IMR-90 (cell line): ENCODE results near the gene NMNAT3. TPM values are rescaled to one million over a fixed set of nuclear protein-coding genes. Genes with fewer than 3 reads are reported as not detected.

ENCODE experiments used
- ATAC-seq: fragments of 200-7000 bp; cut with Tn5 transposase; 2 replicates; pipeline ENCODE4 v1.9.1; 2020; ENCODE audit warnings: low read depth, mild to moderate bottlenecking, moderate library complexity
- BruUV-seq: library from RNA; stranded (reverse); fragments of 400-500 nt; replicated peaks from 2 replicates; lab custom pipeline; 2021; lab: Mats Ljungman, UMichigan
- CTCF ChIA-PET: fragments of 300-600 bp; formaldehyde crosslinking; extraction: SDS; loops from one replicate; lab custom pipeline; 2021; ENCODE audit warnings: antibody characterized with exemption; lab: Yijun Ruan, JAX
- POLR2A ChIA-PET: fragments of 300-600 bp; sonication (Branson Sonifier 250); formaldehyde crosslinking; loops from one replicate; lab custom pipeline; 2022; ENCODE audit warnings: antibody characterized with exemption; ENCODE audit not compliant: unreplicated experiment; lab: Charles Lee
- DNase-seq: peaks from one replicate; pipeline ENCODE4 v3.0.0; 2013
- H2AFZ ChIP-seq: replicated peaks from 2 replicates; pipeline ENCODE3; 2013; ENCODE audit warnings: low read length, mild to moderate bottlenecking; ENCODE audit not compliant: poor library complexity
- H2AK5ac ChIP-seq: 2 replicates; pipeline ENCODE4 v1.6.1; 2013; ENCODE audit warnings: low read depth, low read length, inconsistent platforms
- H2AK9ac ChIP-seq: replicated peaks from 2 replicates; pipeline ENCODE3; 2013; ENCODE audit warnings: mild to moderate bottlenecking, low read depth, low read length, moderate library complexity; ENCODE audit not compliant: poor library complexity
- H2BK120ac ChIP-seq: 2 replicates; pipeline ENCODE4 v1.6.1; 2013; ENCODE audit warnings: low read depth, low read length, inconsistent platforms
- H2BK15ac ChIP-seq: 3 replicates; pipeline ENCODE4 v1.6.1; 2013; ENCODE audit warnings: low read depth, low read length, inconsistent platforms
- H2BK20ac ChIP-seq: 2 replicates; pipeline ENCODE4 v1.6.1; 2013; ENCODE audit warnings: low read depth, mild to moderate bottlenecking, inconsistent platforms, low read length, moderate library complexity
- H2BK5ac ChIP-seq: 2 replicates; pipeline ENCODE4 v1.6.1; 2013; ENCODE audit warnings: mild to moderate bottlenecking, low read depth, low read length, inconsistent platforms; ENCODE audit not compliant: poor library complexity, severe bottlenecking
- H3K14ac ChIP-seq: replicated peaks from 2 replicates; pipeline ENCODE4 v1.6.1; 2013; ENCODE audit warnings: low read depth, low read length, inconsistent platforms
- H3K18ac ChIP-seq: 2 replicates; pipeline ENCODE4 v1.6.1; 2013; ENCODE audit warnings: low read depth, low read length, control low read depth
- H3K23ac ChIP-seq: 2 replicates; pipeline ENCODE4 v1.6.1; 2013; ENCODE audit warnings: low read depth, low read length, inconsistent platforms
- H3K27ac ChIP-seq: 2 replicates; pipeline ENCODE4 v1.5.1; 2013; ENCODE audit warnings: mild to moderate bottlenecking, control low read depth, low read length; ENCODE audit not compliant: insufficient read depth
- H3K27me3 ChIP-seq: 2 replicates; pipeline ENCODE4 v1.6.1; 2013; ENCODE audit warnings: low read length; ENCODE audit not compliant: control insufficient read depth, insufficient read depth
- H3K36me3 ChIP-seq: 2 replicates; pipeline ENCODE4 v1.6.1; 2013; ENCODE audit warnings: low read length, mixed read lengths; ENCODE audit not compliant: control insufficient read depth, insufficient read depth
- H3K4ac ChIP-seq: 2 replicates; pipeline ENCODE4 v1.6.1; 2013; ENCODE audit warnings: low read depth, low read length, inconsistent platforms
- H3K4me1 ChIP-seq: 2 replicates; pipeline ENCODE4 v1.6.1; 2013; ENCODE audit warnings: low read length, mixed read lengths; ENCODE audit not compliant: control insufficient read depth, insufficient read depth
- H3K4me2 ChIP-seq: 2 replicates; pipeline ENCODE4 v1.6.1; 2013; ENCODE audit warnings: low read depth, mild to moderate bottlenecking, control low read depth, low read length, moderate library complexity
- H3K4me3 ChIP-seq: 2 replicates; pipeline ENCODE4 v1.5.1; 2013; ENCODE audit warnings: low read depth, mild to moderate bottlenecking, control low read depth, low read length, moderate library complexity; ENCODE audit not compliant: insufficient read depth
- H3K56ac ChIP-seq: 2 replicates; pipeline ENCODE4 v1.6.1; 2013; ENCODE audit warnings: low read length, inconsistent platforms; ENCODE audit not compliant: insufficient read depth; ENCODE audit errors: extremely low read depth
- H3K79me1 ChIP-seq, 2 experiments: 2 replicates each; pipeline ENCODE4 v1.6.1; 2013; ENCODE audit warnings: low read length in 2 of 2, inconsistent platforms in 1 of 2, low read depth in 1 of 2
- H3K9ac ChIP-seq: 2 replicates; pipeline ENCODE4 v1.6.1; 2013; ENCODE audit warnings: low read depth, low read length, control low read depth
- H3K9me1 ChIP-seq: 2 replicates; pipeline ENCODE4 v1.6.1; 2013; ENCODE audit warnings: low read length, inconsistent platforms; ENCODE audit not compliant: insufficient read depth
- H3K9me3 ChIP-seq: 2 replicates; pipeline ENCODE4 v1.6.1; 2013; ENCODE audit warnings: low read length; ENCODE audit not compliant: control insufficient read depth, insufficient read depth
- H4K20me1 ChIP-seq: 2 replicates; pipeline ENCODE4 v1.6.1; 2013; ENCODE audit warnings: low read length, inconsistent platforms; ENCODE audit not compliant: insufficient read depth
- H4K5ac ChIP-seq: 2 replicates; pipeline ENCODE4 v1.6.1; 2013; ENCODE audit warnings: mild to moderate bottlenecking, low read depth, low read length, control low read depth
- H4K8ac ChIP-seq, 2 experiments: 2 replicates each; pipeline ENCODE4 v1.6.1; 2013; ENCODE audit warnings: low read depth in 2 of 2, low read length in 2 of 2, control low read depth in 1 of 2, inconsistent platforms in 1 of 2
- H4K91ac ChIP-seq: 2 replicates; pipeline ENCODE4 v1.6.1; 2013; ENCODE audit warnings: low read depth, low read length, inconsistent platforms; ENCODE audit not compliant: insufficient read depth
- BHLHE40 ChIP-seq: fragments of 150-350 bp; IDR thresholded peaks from 2 replicates; pipeline ENCODE4 v1.6.1; 2016; ENCODE audit warnings: mild to moderate bottlenecking, low read depth, low read length
- CEBPB ChIP-seq: IDR thresholded peaks from 2 replicates; pipeline ENCODE4 v1.6.1; 2012; ENCODE audit warnings: low read depth, low read length, improper control_type of control experiment
- NFE2L2 ChIP-seq: fragments of 150-350 bp; IDR thresholded peaks from 2 replicates; pipeline ENCODE4 v1.6.1; 2016; ENCODE audit warnings: low read depth, mild to moderate bottlenecking, low read length
- RCOR1 ChIP-seq: IDR thresholded peaks from 2 replicates; pipeline ENCODE4 v1.6.1; 2012; ENCODE audit warnings: mild to moderate bottlenecking, low read length, improper control_type of control experiment; ENCODE audit not compliant: insufficient replicate concordance
- USF2 ChIP-seq: fragments of 150-350 bp; IDR thresholded peaks from 2 replicates; pipeline ENCODE4 v1.6.1; 2017; ENCODE audit warnings: mild to moderate bottlenecking, antibody characterized with exemption, low read length, low read depth
- WGBS, 2 experiments: methylation state at CpG; one replicate each; pipeline versions ENCODE4 v1.1.5 to v1.1.7; 2013; ENCODE audit warnings: missing lambda C conversion rate in 2 of 2; ENCODE audit not compliant: insufficient read length in 1 of 2; ENCODE audit errors: extremely low coverage in 2 of 2; 5-methylcytosine and 5-hydroxymethylcytosine counted together
- dilution Hi-C: fragments of 300-500 bp; cut with HindIII; formaldehyde crosslinking; loops from one replicate; pipeline ENCODE4 v1.14.3; 2018; ENCODE audit warnings: low sequenced_read_pairs; ENCODE audit not compliant: unreplicated experiment
- in situ Hi-C: fragments of 300-500 bp; cut with MboI; formaldehyde crosslinking; loops from 3 replicates; pipeline ENCODE4 v1.14.3; 2019; ENCODE audit warnings: low sequenced_read_pairs, inconsistent platforms, mixed read lengths
- intact Hi-C: fragments of 100-400 bp; cut with micrococcal nuclease; formaldehyde crosslinking; loops from 2 replicates; pipeline ENCODE4 v1.10.0; 2022
- polyA plus RNA-seq, 3 experiments: library from polyadenylated mRNA; depleted of rRNA; stranded (reverse); fragments of >200 nt; gene quantifications; 2 replicates each; pipeline ENCODE4 v1.2.3, GENCODE V29; 2012; ENCODE audit warnings: low replicate concordance in 1 of 3
- total RNA-seq: library from RNA; depleted of rRNA; stranded (reverse); fragments of >200 nt; gene quantifications from 2 replicates; pipeline ENCODE4 v1.2.3, GENCODE V29; 2012

Gene NMNAT3
- total and polyA plus RNA-seq, 2 of the 4 experiments (the other 2 are of a cell fraction), result 0.12 to 0.36 TPM

DNA sequence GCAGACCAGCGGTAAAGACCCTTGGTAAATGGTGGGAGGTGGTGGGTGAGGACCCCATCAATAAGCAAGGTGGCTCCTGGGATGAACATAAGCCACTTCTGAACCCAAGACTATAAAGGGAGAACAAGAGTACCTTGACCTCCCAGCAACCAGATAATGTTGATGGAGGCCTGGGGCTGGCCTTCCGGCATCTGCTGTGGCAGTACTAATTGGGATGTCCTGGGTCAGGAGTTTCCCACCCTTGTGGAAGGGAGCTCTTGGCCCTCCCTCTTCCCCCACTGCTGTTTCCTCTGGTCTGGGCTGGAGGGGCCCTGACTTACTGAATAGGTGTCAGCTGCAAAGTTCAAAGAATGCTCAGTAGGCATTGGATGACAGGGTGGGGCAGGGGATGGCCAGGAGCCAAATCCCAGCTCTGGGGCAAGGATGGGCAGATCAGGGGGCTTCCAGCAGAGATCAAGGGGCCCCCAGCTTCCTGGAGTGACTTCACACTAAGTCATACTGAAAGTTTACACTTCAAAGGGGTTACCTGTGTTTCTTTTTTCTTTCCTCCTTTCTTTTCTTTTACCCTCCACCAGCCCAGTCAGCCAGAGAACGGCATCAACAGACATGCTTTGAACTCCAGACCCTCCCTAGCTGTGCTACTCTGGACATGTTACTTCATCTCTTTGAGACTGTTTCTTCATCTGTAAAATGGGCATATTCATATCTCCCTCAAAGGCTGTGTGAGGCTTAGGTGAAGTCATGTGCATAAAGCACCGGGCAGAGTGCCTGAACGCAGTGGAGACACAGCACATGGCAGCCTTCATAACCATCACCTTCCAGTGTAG lies 139.8 kb downstream of the NMNAT3 start:
- Histone ChIP-seq H3K4me1 (peaks cover 19% of the 10 kb centered on the region; the same call in 1 of the 2 replicates), H3K4ac (no peak overlapping the region), H3K23ac (no peak overlapping the region), H3K18ac (no peak overlapping the region), H3K56ac (no peak overlapping the region), H2BK15ac (no peak overlapping the region), H2AFZ (no peak overlapping the region), H2AK9ac (no peak overlapping the region), H4K91ac (no peak overlapping the region), H3K9ac (no peak overlapping the region), H2BK5ac (no peak overlapping the region), H3K9me3 (0 out of 2 replicates have a peak, but pooled peaks cover 2% of the 10 kb centered on the region), H3K79me1 (no peaks in the 10 kb centered on the region), H3K36me3 (peaks cover 2% of the 10 kb centered on the region; the same call in 1 of the 2 replicates), H4K5ac (no peak overlapping the region), H4K20me1 (no peaks in the 10 kb centered on the region), H3K4me2 (no peak overlapping the region), H2BK120ac (no peak overlapping the region), H3K14ac (no peak overlapping the region; the same call in 1 of the 2 replicates), H3K27me3 (no peaks in the 10 kb centered on the region), H3K9me1 (peaks cover 9% of the 10 kb centered on the region), H2AK5ac (no peak overlapping the region), H3K27ac (no peak overlapping the region), H4K8ac (no peak overlapping the region), H2BK20ac (no peak overlapping the region), H3K4me3 (no peak overlapping the region)
- in situ Hi-C loops, result no loop called here
- intact Hi-C loops, result no loop called here
- no TSS peak for BruUV-seq
- TF ChIP-seq RCOR1 (no peak), USF2 (no peak), NFE2L2 (no peak), BHLHE40 (no peak), CEBPB (no peak)
- dilution Hi-C loops, result no loop called here
- ATAC-seq (no peak), DNase-seq (no peak)
- ChIA-PET POLR2A (no interaction called here), CTCF (no interaction called here)
- WGBS, 2 experiments, result no CpG with 5 or more reads among the region's 5 CpGs
